Measurements from ENCODE around the gene OR2D3. TPM values are rescaled to one million over a fixed set of nuclear protein-coding genes. Genes with fewer than 3 reads are reported as not detected.

OR2D3 gene
- total RNA-seq (not detected), polyA plus RNA-seq (not detected)
- long read RNA-seq, donor 1 = 0 reads
- long read RNA-seq, donor 2 = 0 reads
- long read RNA-seq, donor 3 = 0 reads
- long read RNA-seq, donor 4 = 0 reads
- long read RNA-seq, donor 5 = 0 reads

- Histone ChIP-seq H3K4me3 (no peak within 1 kb of the TSS), H3K9ac (ENCODE audit: insufficient read depth in 1 of 2, low read length in 2 of 2) (no peak within 1 kb of the TSS), H3K27me3 (ENCODE audit: control insufficient read depth in 3 of 3, insufficient read depth in 3 of 3, low read length in 2 of 3) (no peaks in the 10 kb centered on the region), H3K36me3 (ENCODE audit: control insufficient read depth in 4 of 4, insufficient read depth in 4 of 4, low read length in 4 of 4) (no peaks in the 10 kb centered on the region), H3K9me3 (ENCODE audit: control insufficient read depth in 4 of 4, insufficient read depth in 3 of 4, low read length in 3 of 4) (peaks cover 0 to 3% (median 0%) of the 10 kb centered on the region in 4 donors), H3K27ac (ENCODE audit: low read depth in 1 of 2, low read length in 1 of 2) (no peak within 1 kb of the TSS), H3K4me1 (ENCODE audit: control insufficient read depth in 5 of 5, insufficient read depth in 5 of 5, low read length in 5 of 5) (no peaks in the 10 kb centered on the region)
- no peak for DNase-seq
- TF ChIP-seq CTCF (IDR thresholded peaks at IDR 0.05; ENCODE audit: control extremely low read depth, extremely low read depth) = no peak
- no peak for ATAC-seq (ENCODE audit: insufficient read depth, low FRiP score)
- 94 to 98% methylated on average over 1 of the region's 1 CpG for WGBS, 2 donors
Observed at GRCh38 chr11:6920702-6921101, at the start of gene OR2D3. OR2D3 (plus strand) TSS chr11:6921002; CDS start chr11:6921002, 0 bp downstream.

- DNase-seq (no peak), ATAC-seq (ENCODE audit: insufficient read depth, low FRiP score) (no peak)
- Histone ChIP-seq H3K9ac (ENCODE audit: insufficient read depth in 1 of 2, low read length in 2 of 2) (no peak overlapping the region), H3K36me3 (ENCODE audit: control insufficient read depth in 4 of 4, insufficient read depth in 4 of 4, low read length in 4 of 4) (no peaks in the 10 kb centered on the region), H3K9me3 (ENCODE audit: control insufficient read depth in 4 of 4, insufficient read depth in 3 of 4, low read length in 3 of 4) (no peaks in the 10 kb centered on the region), H3K4me1 (ENCODE audit: control insufficient read depth in 5 of 5, insufficient read depth in 5 of 5, low read length in 5 of 5) (no peaks in the 10 kb centered on the region), H3K4me3 (no peak overlapping the region), H3K27ac (ENCODE audit: low read depth in 1 of 2, low read length in 1 of 2) (no peak overlapping the region), H3K27me3 (ENCODE audit: control insufficient read depth in 3 of 3, insufficient read depth in 3 of 3, low read length in 2 of 3) (no peaks in the 10 kb centered on the region)
- TF ChIP-seq CTCF (IDR thresholded peaks at IDR 0.05; ENCODE audit: control extremely low read depth, extremely low read depth) = no peak
- 93 to 95% methylated on average over 1 of the region's 1 CpG for WGBS, 2 donors
Observed at GRCh38 chr11:6871278-6871677, 49.5 kb upstream of the OR2D3 start.

GRCh38 chr11:6875761-6876160 is 45.0 kb upstream of the OR2D3 start:
- DNase-seq = no peak
- no peaks in the 10 kb centered on the region for H3K36me3 ChIP-seq (ENCODE audit: control insufficient read depth in 4 of 4, insufficient read depth in 4 of 4, low read length in 4 of 4)
- H3K4me3 ChIP-seq = no peak overlapping the region
- no peak overlapping the region for H3K27ac ChIP-seq (ENCODE audit: low read depth in 1 of 2, low read length in 1 of 2)
- no peak overlapping the region for H3K9ac ChIP-seq (ENCODE audit: insufficient read depth in 1 of 2, low read length in 2 of 2)
- no peaks in the 10 kb centered on the region for H3K4me1 ChIP-seq (ENCODE audit: control insufficient read depth in 5 of 5, insufficient read depth in 5 of 5, low read length in 5 of 5)
- 84 to 89% methylated on average over 2 of the region's 2 CpGs for WGBS, 2 donors
- H3K27me3 ChIP-seq (ENCODE audit: control insufficient read depth in 3 of 3, insufficient read depth in 3 of 3, low read length in 2 of 3) = no peaks in the 10 kb centered on the region
- peaks cover 0 to 8% (median 0%) of the 10 kb centered on the region in 4 donors for H3K9me3 ChIP-seq (ENCODE audit: control insufficient read depth in 4 of 4, insufficient read depth in 3 of 4, low read length in 3 of 4)
- no peak for ATAC-seq (ENCODE audit: insufficient read depth, low FRiP score)
- TF ChIP-seq CTCF (IDR thresholded peaks at IDR 0.05; ENCODE audit: control extremely low read depth, extremely low read depth) = no peak

GRCh38 chr11:6876325-6876724 is 44.5 kb upstream of the OR2D3 start, which contains the start of gene OR10A4:
OR10A4 (plus strand) TSS chr11:6876625; CDS start chr11:6876648, 23 bp downstream.
- H3K9ac ChIP-seq (ENCODE audit: insufficient read depth in 1 of 2, low read length in 2 of 2) = no peak within 1 kb of the TSS
- WGBS, 2 donors = 88% methylated on average over 1 of the region's 1 CpG
- no peak for TF ChIP-seq CTCF (IDR thresholded peaks at IDR 0.05; ENCODE audit: control extremely low read depth, extremely low read depth)
- H3K4me1 ChIP-seq (ENCODE audit: control insufficient read depth in 5 of 5, insufficient read depth in 5 of 5, low read length in 5 of 5) = no peaks in the 10 kb centered on the region
- no peaks in the 10 kb centered on the region for H3K27me3 ChIP-seq (ENCODE audit: control insufficient read depth in 3 of 3, insufficient read depth in 3 of 3, low read length in 2 of 3)
- no peaks in the 10 kb centered on the region for H3K36me3 ChIP-seq (ENCODE audit: control insufficient read depth in 4 of 4, insufficient read depth in 4 of 4, low read length in 4 of 4)
- peaks cover 0 to 8% (median 0%) of the 10 kb centered on the region in 4 donors for H3K9me3 ChIP-seq (ENCODE audit: control insufficient read depth in 4 of 4, insufficient read depth in 3 of 4, low read length in 3 of 4)
- no peak within 1 kb of the TSS for H3K4me3 ChIP-seq
- no peak for DNase-seq
- no peak within 1 kb of the TSS for H3K27ac ChIP-seq (ENCODE audit: low read depth in 1 of 2, low read length in 1 of 2)
- no peak for ATAC-seq (ENCODE audit: insufficient read depth, low FRiP score)
